Astrocyte (in vitro differentiated cells and primary cell): ENCODE results near the gene PIK3IP1. TPM values are rescaled to one million over a fixed set of nuclear protein-coding genes. Genes with fewer than 3 reads are reported as not detected.
A peak's percentile ranks its signal among the peaks of the same experiment; 100 is the strongest.
"Not testable (repeated sequence)": the region's sequence is repeated elsewhere in the genome, so short reads cannot be mapped to it uniquely, and the experiment has no call there.

Experiments used
- DNase-seq: peaks from one replicate; pipeline ENCODE4 v3.0.0-alpha.2; 2010; ENCODE audit warnings: low read depth
- FAIRE-seq: peaks from 2 replicates; lab custom pipeline; 2011; peaks lifted over from hg19 to GRCh38; lab: Jason Lieb, UNC
- H2AFZ ChIP-seq: 2 replicates; pipeline ENCODE4 v1.6.0; 2012; ENCODE audit warnings: low read depth, low read length, inconsistent platforms
- H3K27ac ChIP-seq: 2 replicates; pipeline ENCODE4 v1.5.1; 2011; ENCODE audit warnings: low read depth, low read length, inconsistent platforms
- H3K27me3 ChIP-seq: 2 replicates; pipeline ENCODE4 v1.6.0; 2011; ENCODE audit warnings: low read length, inconsistent platforms; ENCODE audit not compliant: insufficient read depth
- H3K36me3 ChIP-seq: 2 replicates; pipeline ENCODE4 v1.5.1; 2011; ENCODE audit warnings: low read length, inconsistent platforms; ENCODE audit not compliant: insufficient read depth
- H3K4me1 ChIP-seq: 2 replicates; pipeline ENCODE4 v1.5.1; 2011; ENCODE audit warnings: low read length, inconsistent platforms; ENCODE audit not compliant: insufficient read depth
- H3K4me2 ChIP-seq: 2 replicates; pipeline ENCODE4 v1.6.0; 2012; ENCODE audit warnings: low read length, inconsistent platforms
- H3K4me3 ChIP-seq: 2 replicates; pipeline ENCODE4 v1.5.1; 2011; ENCODE audit warnings: low read depth, mild to moderate bottlenecking, low read length, inconsistent platforms; ENCODE audit not compliant: insufficient read depth
- H3K79me2 ChIP-seq: 2 replicates; pipeline ENCODE4 v1.6.0; 2012; ENCODE audit warnings: mild to moderate bottlenecking, low read length, inconsistent platforms; ENCODE audit not compliant: insufficient read depth
- H3K9ac ChIP-seq: 2 replicates; pipeline ENCODE4 v1.6.0; 2012; ENCODE audit warnings: mild to moderate bottlenecking, low read length, inconsistent platforms
- H3K9me3 ChIP-seq: 2 replicates; pipeline ENCODE4 v1.5.1; 2012; ENCODE audit warnings: low read depth, mild to moderate bottlenecking, low read length, inconsistent platforms; ENCODE audit not compliant: insufficient read depth
- H4K20me1 ChIP-seq: 2 replicates; pipeline ENCODE4 v1.6.0; 2012; ENCODE audit warnings: low read length, inconsistent platforms; ENCODE audit not compliant: insufficient read depth
- H3K27ac Mint-ChIP-seq: one replicate; pipeline ENCODE4 v1.8.0; 2021; ENCODE audit warnings: mild to moderate bottlenecking, mixed read lengths; ENCODE audit not compliant: unreplicated experiment
- H3K27me3 Mint-ChIP-seq: one replicate; pipeline ENCODE4 v1.8.0; 2021; ENCODE audit warnings: low read depth, mixed read lengths; ENCODE audit not compliant: unreplicated experiment
- H3K36me3 Mint-ChIP-seq: one replicate; pipeline ENCODE4 v1.8.0; 2021; ENCODE audit warnings: low read depth, mixed read lengths; ENCODE audit not compliant: unreplicated experiment
- H3K4me1 Mint-ChIP-seq: one replicate; pipeline ENCODE4 v1.8.0; 2021; ENCODE audit warnings: low read depth, mixed read lengths; ENCODE audit not compliant: unreplicated experiment
- H3K4me3 Mint-ChIP-seq: one replicate; pipeline ENCODE4 v1.8.0; 2021; ENCODE audit warnings: mild to moderate bottlenecking, moderate library complexity, mixed read lengths; ENCODE audit not compliant: unreplicated experiment
- H3K9me3 Mint-ChIP-seq: one replicate; pipeline ENCODE4 v1.8.0; 2021; ENCODE audit warnings: mild to moderate bottlenecking, mixed read lengths; ENCODE audit not compliant: unreplicated experiment
- EZH2 ChIP-seq: IDR thresholded peaks from 2 replicates; pipeline ENCODE4 v1.6.1; 2012; ENCODE audit warnings: mild to moderate bottlenecking, low read length, inconsistent platforms; ENCODE audit not compliant: insufficient read depth
- total RNA-seq: library from RNA; stranded (reverse); gene quantifications from 2 replicates; pipeline ENCODE4 v1.2.1, GENCODE V29; 2021
- TF ChIP-seq, protein P1 (sequence below): IDR thresholded peaks from 2 replicates; pipeline ENCODE4 v1.5.1; 2011; ENCODE audit warnings: low read depth, mild to moderate bottlenecking, inconsistent platforms, low read length, moderate library complexity; ENCODE audit not compliant: insufficient read depth

The PIK3IP1 gene
- total RNA-seq, 1 donor from 2014 or later = 21.4 TPM

DNA sequence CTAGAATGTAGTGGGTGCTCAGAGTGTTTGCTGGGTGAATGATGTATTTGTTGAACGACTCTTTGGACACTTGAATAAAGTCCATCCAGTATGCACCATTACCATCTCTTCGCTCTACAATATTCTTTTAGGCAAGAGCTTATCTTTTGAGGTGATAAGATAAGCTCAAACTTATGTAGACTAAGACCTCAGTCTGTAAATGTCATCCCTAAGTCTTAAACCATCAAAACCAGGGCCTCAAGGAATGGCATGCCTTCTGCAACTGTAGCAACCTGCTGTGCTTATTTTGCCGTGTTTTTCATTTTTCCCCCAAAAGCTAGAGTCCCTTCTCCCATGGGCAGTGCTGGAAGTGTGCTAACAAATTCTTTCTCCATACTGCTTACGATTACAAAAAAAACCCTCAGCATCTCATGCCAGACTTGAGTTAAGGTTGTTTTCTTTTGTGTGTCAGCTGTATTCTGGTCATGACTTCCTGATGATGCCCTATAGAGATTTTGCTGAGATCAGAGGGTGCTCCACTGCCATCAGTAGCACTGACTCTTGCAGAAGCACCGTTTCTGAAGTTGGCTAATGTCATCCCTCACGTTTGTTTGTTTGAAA lies 52.4 kb downstream of the PIK3IP1 start:
- Mint-ChIP-seq H3K27ac (no peak overlapping the region), H3K27me3 (no peaks in the 10 kb centered on the region), H3K4me1 (peaks cover 51% of the 10 kb centered on the region), H3K9me3 (no peaks in the 10 kb centered on the region), H3K4me3 (no peak overlapping the region), H3K36me3 (peaks cover 4% of the 10 kb centered on the region)
- Histone ChIP-seq H3K79me2 (no peaks in the 10 kb centered on the region), H2AFZ (no peak overlapping the region), H3K27me3 (no peaks in the 10 kb centered on the region), H3K4me2 (no peak overlapping the region), H3K36me3 (no peaks in the 10 kb centered on the region), H3K4me1 (peaks cover 51% of the 10 kb centered on the region), H3K9ac (no peak overlapping the region), H3K27ac (no peak overlapping the region), H3K4me3 (no peak overlapping the region), H4K20me1 (no peaks in the 10 kb centered on the region), H3K9me3 (no peaks in the 10 kb centered on the region)
- DNase-seq (peak; percentile 44), FAIRE-seq (no peak)
- TF ChIP-seq, protein P1, sequence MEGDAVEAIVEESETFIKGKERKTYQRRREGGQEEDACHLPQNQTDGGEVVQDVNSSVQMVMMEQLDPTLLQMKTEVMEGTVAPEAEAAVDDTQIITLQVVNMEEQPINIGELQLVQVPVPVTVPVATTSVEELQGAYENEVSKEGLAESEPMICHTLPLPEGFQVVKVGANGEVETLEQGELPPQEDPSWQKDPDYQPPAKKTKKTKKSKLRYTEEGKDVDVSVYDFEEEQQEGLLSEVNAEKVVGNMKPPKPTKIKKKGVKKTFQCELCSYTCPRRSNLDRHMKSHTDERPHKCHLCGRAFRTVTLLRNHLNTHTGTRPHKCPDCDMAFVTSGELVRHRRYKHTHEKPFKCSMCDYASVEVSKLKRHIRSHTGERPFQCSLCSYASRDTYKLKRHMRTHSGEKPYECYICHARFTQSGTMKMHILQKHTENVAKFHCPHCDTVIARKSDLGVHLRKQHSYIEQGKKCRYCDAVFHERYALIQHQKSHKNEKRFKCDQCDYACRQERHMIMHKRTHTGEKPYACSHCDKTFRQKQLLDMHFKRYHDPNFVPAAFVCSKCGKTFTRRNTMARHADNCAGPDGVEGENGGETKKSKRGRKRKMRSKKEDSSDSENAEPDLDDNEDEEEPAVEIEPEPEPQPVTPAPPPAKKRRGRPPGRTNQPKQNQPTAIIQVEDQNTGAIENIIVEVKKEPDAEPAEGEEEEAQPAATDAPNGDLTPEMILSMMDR = no peak
- no peak for TF ChIP-seq EZH2

DNA sequence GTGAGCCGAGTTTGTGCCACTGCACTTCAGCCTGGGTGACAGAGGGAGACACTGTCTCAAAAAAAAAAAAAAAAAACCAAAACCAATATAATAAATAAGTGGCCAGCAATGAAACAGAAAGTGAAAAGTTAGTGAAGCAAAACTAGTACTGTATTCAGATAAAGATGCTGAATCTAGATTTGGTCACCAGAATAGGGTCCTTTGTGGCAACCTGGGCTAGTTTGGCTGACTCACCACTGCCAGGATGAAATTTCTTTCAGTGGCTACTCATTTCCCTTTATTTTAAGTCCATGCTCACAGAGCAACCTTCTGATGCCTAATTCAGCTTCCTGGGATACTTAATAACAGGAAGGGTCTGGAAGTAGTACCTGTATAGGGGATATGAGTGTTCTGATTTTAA lies 54.2 kb downstream of the PIK3IP1 start:
- no peak for TF ChIP-seq EZH2
- TF ChIP-seq, protein P1 = no peak
- no peak overlapping the region for H3K27ac Mint-ChIP-seq
- H3K9ac ChIP-seq = no peak overlapping the region
- H3K4me3 ChIP-seq = no peak overlapping the region
- H4K20me1 ChIP-seq = no peaks in the 10 kb centered on the region
- H3K27me3 ChIP-seq = no peaks in the 10 kb centered on the region
- no peak overlapping the region for H2AFZ ChIP-seq
- H3K4me2 ChIP-seq = no peak overlapping the region
- no peaks in the 10 kb centered on the region for H3K9me3 Mint-ChIP-seq
- no peaks in the 10 kb centered on the region for H3K79me2 ChIP-seq
- peaks cover 33% of the 10 kb centered on the region for H3K4me1 ChIP-seq
- H3K4me1 Mint-ChIP-seq = peaks cover 40% of the 10 kb centered on the region
- no peak overlapping the region for H3K4me3 Mint-ChIP-seq
- DNase-seq = no peak
- FAIRE-seq = no peak
- no peaks in the 10 kb centered on the region for H3K9me3 ChIP-seq
- H3K36me3 ChIP-seq = no peaks in the 10 kb centered on the region
- no peak overlapping the region for H3K27ac ChIP-seq
- H3K27me3 Mint-ChIP-seq = no peaks in the 10 kb centered on the region
- H3K36me3 Mint-ChIP-seq = peaks cover 6% of the 10 kb centered on the region

DNA sequence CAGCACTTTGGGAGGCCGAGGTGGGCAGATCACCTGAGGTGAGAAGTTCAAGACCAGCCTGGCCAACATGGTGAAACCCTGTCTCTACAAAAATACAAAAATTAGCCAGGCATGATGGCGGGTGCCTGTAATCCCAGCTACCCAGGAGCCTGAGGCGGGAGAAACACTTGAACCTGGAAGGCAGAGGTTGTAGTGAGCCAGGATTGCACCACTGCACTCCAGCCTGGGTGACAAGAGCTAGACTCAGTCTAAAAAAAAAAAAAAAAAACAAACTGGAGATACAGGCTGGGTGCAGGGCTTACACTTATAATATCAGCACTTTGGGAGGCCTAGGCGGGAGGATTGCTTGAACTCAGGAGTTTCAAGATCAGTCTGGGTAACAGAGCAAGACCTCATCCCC lies 56.2 kb downstream of the PIK3IP1 start:
- not testable (repeated sequence) for FAIRE-seq, H3K4me3 ChIP-seq, H3K27ac Mint-ChIP-seq, H3K4me2 ChIP-seq, H3K9ac ChIP-seq, H3K79me2 ChIP-seq, H3K36me3 ChIP-seq, H3K27me3 ChIP-seq, H3K9me3 ChIP-seq, H3K36me3 Mint-ChIP-seq, H2AFZ ChIP-seq, H3K27ac ChIP-seq, H3K4me3 Mint-ChIP-seq, H3K9me3 Mint-ChIP-seq, DNase-seq, H4K20me1 ChIP-seq, H3K27me3 Mint-ChIP-seq
- peaks cover 14% of the 10 kb centered on the region for H3K4me1 ChIP-seq
- H3K4me1 Mint-ChIP-seq = peaks cover 32% of the 10 kb centered on the region
